GM18868 (cell line): ENCODE data around the gene IRX6.

Experiments used
- ATAC-seq: cut with Tn5 transposase; IDR thresholded peaks from one replicate; pipeline ENCODE4 v1.9.1; 2021; ENCODE audit warnings: mild to moderate bottlenecking, moderate library complexity; ENCODE audit not compliant: unreplicated experiment

Gene IRX6

GRCh38 chr16:55322327-55322726, 1.7 kb upstream of the IRX6 start:
- no peak for ATAC-seq

- ATAC-seq: no peak
These were observed 479 bp downstream of the IRX6 start for GRCh38 chr16:55324285-55325079.

GRCh38 chr16:55325080-55325447, 1.1 kb downstream of the IRX6 start:
- ATAC-seq: no peak

- no peak for ATAC-seq
These were observed 1.6 kb downstream of the IRX6 start for GRCh38 chr16:55325458-55326109.

GRCh38 chr16:55326261-55327092, 2.5 kb downstream of the IRX6 start:
- no peak for ATAC-seq

GRCh38 chr16:55328611-55329569, 4.9 kb downstream of the IRX6 start:
- ATAC-seq: no peak

GRCh38 chr16:55329791-55330428, 5.9 kb downstream of the IRX6 start:
- no peak for ATAC-seq

- ATAC-seq: no peak
These were observed 7.0 kb downstream of the IRX6 start for GRCh38 chr16:55330781-55331647.

- ATAC-seq: no peak
These were observed 7.7 kb downstream of the IRX6 start for GRCh38 chr16:55331648-55332185.

GRCh38 chr16:55333684-55334083, 9.7 kb downstream of the IRX6 start:
- no peak for ATAC-seq

GRCh38 chr16:55338646-55339045, 14.6 kb downstream of the IRX6 start:
- no peak for ATAC-seq

- no peak for ATAC-seq
These were observed 16.4 kb downstream of the IRX6 start for GRCh38 chr16:55340445-55340844.

- no peak for ATAC-seq
These were observed 17.7 kb downstream of the IRX6 start for GRCh38 chr16:55341681-55342080.

- no peak for ATAC-seq
These were observed 22.5 kb downstream of the IRX6 start for GRCh38 chr16:55346475-55346874.

GRCh38 chr16:55349867-55350266, 25.9 kb downstream of the IRX6 start:
- ATAC-seq: no peak

GRCh38 chr16:55350984-55351383, 27.0 kb downstream of the IRX6 start:
- no peak for ATAC-seq

GRCh38 chr16:55351936-55352335, 27.9 kb downstream of the IRX6 start:
- no peak for ATAC-seq

GRCh38 chr16:55357241-55357640, 33.2 kb downstream of the IRX6 start:
- ATAC-seq: no peak

- ATAC-seq: no peak
These were observed 35.9 kb downstream of the IRX6 start for GRCh38 chr16:55359946-55360345.
